SK-N-SH treated with all-trans-retinoic acid at 6 μM for 48 hours (cell line): ENCODE measurements around the gene FRA10AC1.

ENCODE experiments used
- ARNTL ChIP-seq: fragments of 450-650 bp; formaldehyde crosslinking; IDR thresholded peaks from 2 replicates; pipeline ENCODE4 v1.5.0; 2020; ENCODE audit warnings: low read depth, mild to moderate bottlenecking, moderate library complexity, borderline replicate concordance
- CSDC2 ChIP-seq: fragments of 250-450 bp; sonication (Bioruptor Pico); IDR thresholded peaks from 2 replicates; pipeline ENCODE4 v1.5.0; 2020; ENCODE audit warnings: mild to moderate bottlenecking, moderate library complexity
- ISL1 ChIP-seq: fragments of 250-450 bp; sonication (Bioruptor Pico); IDR thresholded peaks from 2 replicates; pipeline ENCODE4 v2.1.2; 2022; ENCODE audit warnings: mild to moderate bottlenecking, moderate library complexity
- OSR1 ChIP-seq: fragments of 250-450 bp; sonication (Bioruptor Pico); IDR thresholded peaks from 2 replicates; pipeline ENCODE4 v1.8.0; 2022; ENCODE audit warnings: moderate library complexity, mild to moderate bottlenecking, inconsistent platforms
- TF ChIP-seq, protein P1 (sequence below): fragments of 250-450 bp; sonication (Bioruptor Pico); IDR thresholded peaks from 2 replicates; pipeline ENCODE4 v1.8.0; 2020; ENCODE audit warnings: mild to moderate bottlenecking, moderate library complexity, borderline replicate concordance

DNA sequence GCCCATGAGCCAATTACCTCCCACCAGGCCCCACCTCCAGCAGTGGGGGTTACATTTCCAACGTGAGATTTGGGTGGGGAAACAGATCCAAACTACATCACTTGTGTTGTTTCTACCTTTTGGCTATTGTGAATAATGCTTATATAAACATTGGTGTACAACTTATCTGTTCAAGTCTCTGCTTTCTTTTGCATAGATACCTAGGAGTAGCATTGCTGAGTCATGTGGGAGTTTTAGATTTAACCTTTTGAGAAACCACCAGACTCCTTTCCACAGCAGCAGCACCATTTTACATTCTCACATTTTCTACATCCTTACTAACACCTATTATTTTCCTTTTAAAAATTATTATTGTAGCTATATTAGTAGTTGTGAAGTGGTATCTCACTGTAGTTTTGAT is 14.4 kb upstream of the FRA10AC1 start:
- TF ChIP-seq OSR1 (CRISPR knock-in tag): no peak
- TF ChIP-seq, protein P1, sequence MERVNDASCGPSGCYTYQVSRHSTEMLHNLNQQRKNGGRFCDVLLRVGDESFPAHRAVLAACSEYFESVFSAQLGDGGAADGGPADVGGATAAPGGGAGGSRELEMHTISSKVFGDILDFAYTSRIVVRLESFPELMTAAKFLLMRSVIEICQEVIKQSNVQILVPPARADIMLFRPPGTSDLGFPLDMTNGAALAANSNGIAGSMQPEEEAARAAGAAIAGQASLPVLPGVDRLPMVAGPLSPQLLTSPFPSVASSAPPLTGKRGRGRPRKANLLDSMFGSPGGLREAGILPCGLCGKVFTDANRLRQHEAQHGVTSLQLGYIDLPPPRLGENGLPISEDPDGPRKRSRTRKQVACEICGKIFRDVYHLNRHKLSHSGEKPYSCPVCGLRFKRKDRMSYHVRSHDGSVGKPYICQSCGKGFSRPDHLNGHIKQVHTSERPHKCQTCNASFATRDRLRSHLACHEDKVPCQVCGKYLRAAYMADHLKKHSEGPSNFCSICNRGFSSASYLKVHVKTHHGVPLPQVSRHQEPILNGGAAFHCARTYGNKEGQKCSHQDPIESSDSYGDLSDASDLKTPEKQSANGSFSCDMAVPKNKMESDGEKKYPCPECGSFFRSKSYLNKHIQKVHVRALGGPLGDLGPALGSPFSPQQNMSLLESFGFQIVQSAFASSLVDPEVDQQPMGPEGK: no peak
- TF ChIP-seq ISL1 (CRISPR knock-in tag): no peak
- TF ChIP-seq CSDC2 (CRISPR knock-in tag): no peak
- no peak for TF ChIP-seq ARNTL (CRISPR knock-in tag)
